ENCODE results near the gene TPK1. TPM values are rescaled to one million over a fixed set of nuclear protein-coding genes. Genes with fewer than 3 reads are reported as not detected.
A peak's percentile ranks its signal among the peaks of the same experiment; 100 is the strongest.

TPK1 gene
- polyA plus RNA-seq, 1 of the 3 experiments (the other 2 are of a cell fraction): 3.3 TPM

GRCh38 chr7:144835652-144836544 lies at the start of gene TPK1 (continued):
- TF ChIP-seq USF2 (IDR thresholded peaks at IDR 0.05; ENCODE audit: borderline replicate concordance, low read depth, low read length) (peak; percentile 12; the same call in 1 of the 2 replicates), POLR2AphosphoS5 (IDR thresholded peaks at IDR 0.05; ENCODE audit: low read depth, low read length) (peak; percentile 81), ZBTB33 (IDR thresholded peaks at IDR 0.05; ENCODE audit: borderline replicate concordance, low read depth) (0 out of 2 replicates have a peak, but pooled peaks have one; percentile 57), NFIC (IDR thresholded peaks at IDR 0.05; ENCODE audit: borderline replicate concordance) (no peak), YY1 (IDR thresholded peaks at IDR 0.05; ENCODE audit: low read depth) (peak; percentile 84), USF1 (IDR thresholded peaks at IDR 0.05; ENCODE audit: borderline replicate concordance, low read depth) (no peak), TCF12 (IDR thresholded peaks at IDR 0.05) (peak; percentile 21; the same call in 1 of the 2 replicates)

GRCh38 chr7:144885478-144885877 lies 49.6 kb upstream of the TPK1 start:
- Histone ChIP-seq H3K79me2 (ENCODE audit: insufficient read depth) (no peaks in the 10 kb centered on the region), H3K9me2 (no peaks in the 10 kb centered on the region), H3K9me3 (no peaks in the 10 kb centered on the region), H3K9ac (no peak overlapping the region), H3K4me1 (ENCODE audit: control insufficient read depth in 1 of 2, insufficient read depth in 2 of 2, low read depth in 1 of 2, low read length in 1 of 2) (no peaks in the 10 kb centered on the region), H3F3A (replicated peaks; ENCODE audit: insufficient read depth) (no peaks in the 10 kb centered on the region), H3K36me3 (replicated peaks in 1 of 2; ENCODE audit: control insufficient read depth in 1 of 2, insufficient read depth in 2 of 2, low read length in 1 of 2) (no peaks in the 10 kb centered on the region), H4K20me1 (ENCODE audit: insufficient read depth) (no peaks in the 10 kb centered on the region), H2AFZ (ENCODE audit: low read depth) (no peak overlapping the region), H3K27me3 (ENCODE audit: insufficient read depth) (no peaks in the 10 kb centered on the region; the same call in 1 of the 2 replicates), H3K4me3 (ENCODE audit: low read depth in 2 of 2, low read length in 1 of 2) (no peak overlapping the region), H3K27ac (ENCODE audit: low read depth in 2 of 2, low read length in 1 of 2) (no peak overlapping the region), H3K4me2 (no peak overlapping the region)
- POLR2A ChIA-PET: no interaction called here
- DNase-seq: no peak
- 18% methylated on average over 6 of the region's 6 CpGs for WGBS (ENCODE audit: low lambda C conversion rate)
- CTCF ChIA-PET: no interaction called here
- TF ChIP-seq RCOR1 (IDR thresholded peaks at IDR 0.05; ENCODE audit: low read length): no peak
- no peak for TF ChIP-seq RAD21 (IDR thresholded peaks at IDR 0.05; ENCODE audit: low read length)
- no peak for TF ChIP-seq TCF12 (IDR thresholded peaks at IDR 0.05)
- TF ChIP-seq CTCF (IDR thresholded peaks at IDR 0.05): no peak
- TF ChIP-seq MXI1 (IDR thresholded peaks at IDR 0.05; ENCODE audit: low read depth, low read length): no peak
- no peak for TF ChIP-seq FOXM1 (IDR thresholded peaks at IDR 0.05; ENCODE audit: low read depth)
